ENCODE data around the gene PTPRN2.
"Not testable (repeated sequence)": the region's sequence is repeated elsewhere in the genome, so short reads cannot be mapped to it uniquely, and the experiment has no call there.

PTPRN2 gene

DNA sequence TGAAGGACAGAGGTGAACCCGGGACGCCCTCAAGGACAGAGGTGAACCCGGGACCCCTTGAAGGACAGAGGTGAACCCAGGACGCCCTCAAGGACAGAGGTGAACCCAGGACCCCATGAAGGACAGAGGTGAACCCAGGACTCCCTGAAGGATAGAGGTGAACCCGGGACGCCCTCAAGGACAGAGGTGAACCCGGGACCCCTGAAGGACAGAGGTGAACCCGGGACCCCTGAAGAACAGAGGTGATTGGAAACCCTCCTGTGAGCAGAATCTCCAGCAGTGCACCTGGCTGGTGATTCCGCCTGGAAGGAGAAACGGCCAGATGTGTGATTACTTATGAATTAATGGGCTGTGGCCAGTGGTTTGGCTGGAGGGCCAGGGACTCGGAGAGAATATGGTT is 272.3 kb downstream of the PTPRN2 start:
- no peak for DNase-seq

DNA sequence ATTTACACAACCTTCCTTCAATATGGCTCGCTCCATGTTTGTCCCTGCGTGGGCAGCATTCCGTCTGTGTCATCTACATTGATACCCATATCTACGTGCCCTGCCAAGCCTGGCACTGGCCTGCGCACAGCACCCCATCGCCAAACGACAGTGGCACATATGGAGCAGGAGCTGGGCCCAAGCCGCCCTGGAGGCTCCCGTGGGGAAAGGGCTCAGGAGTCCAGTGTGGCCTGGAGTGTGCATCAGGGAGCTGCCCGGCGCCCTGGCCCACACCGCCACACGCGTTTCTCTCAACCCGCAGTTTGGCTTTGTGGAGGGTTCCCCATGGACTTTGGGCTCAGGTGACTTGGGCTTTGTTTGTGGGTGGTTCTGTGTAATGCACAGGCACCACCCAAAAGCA is 273.2 kb downstream of the PTPRN2 start:
- DNase-seq = no peak

DNA sequence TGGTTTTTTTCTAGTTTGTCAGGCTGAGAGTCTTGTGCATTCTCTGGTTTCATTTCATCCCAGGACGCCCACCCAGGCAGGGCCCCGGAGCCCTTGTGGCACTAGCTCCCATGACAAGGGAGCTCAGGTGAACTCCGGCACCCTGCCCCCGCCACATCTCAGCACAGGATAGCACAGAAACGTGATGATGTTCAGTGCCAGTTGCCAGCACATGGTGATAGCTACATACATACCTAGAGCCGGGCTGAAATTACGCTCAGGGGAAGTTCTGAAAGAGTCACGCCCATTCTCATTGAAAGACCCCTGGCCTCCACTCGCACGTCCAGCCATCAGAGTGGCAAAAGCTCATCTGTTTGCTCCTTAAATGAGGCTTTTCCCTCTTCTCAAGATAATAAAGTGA is 273.7 kb downstream of the PTPRN2 start:
- DNase-seq = no peak

DNA sequence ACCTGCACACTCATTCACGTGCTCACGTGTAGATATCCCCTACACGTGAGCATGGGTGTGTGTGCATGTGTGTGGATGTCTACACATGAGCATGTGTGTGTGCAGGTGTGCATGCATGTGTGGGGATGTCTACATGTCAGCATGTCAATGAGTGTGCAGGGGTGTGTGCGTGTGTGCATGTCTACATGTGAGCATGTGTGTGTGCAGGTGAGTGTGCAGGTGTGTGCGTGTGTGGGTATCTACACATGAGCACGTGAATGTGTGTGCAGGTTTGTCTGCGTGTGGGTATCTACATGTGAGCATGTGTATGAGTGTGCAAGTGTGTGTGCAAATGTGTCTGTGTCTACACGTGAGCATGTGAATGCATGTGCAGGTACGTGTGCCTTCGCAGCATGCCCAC is 274.8 kb downstream of the PTPRN2 start:
- DNase-seq = no peak

DNA sequence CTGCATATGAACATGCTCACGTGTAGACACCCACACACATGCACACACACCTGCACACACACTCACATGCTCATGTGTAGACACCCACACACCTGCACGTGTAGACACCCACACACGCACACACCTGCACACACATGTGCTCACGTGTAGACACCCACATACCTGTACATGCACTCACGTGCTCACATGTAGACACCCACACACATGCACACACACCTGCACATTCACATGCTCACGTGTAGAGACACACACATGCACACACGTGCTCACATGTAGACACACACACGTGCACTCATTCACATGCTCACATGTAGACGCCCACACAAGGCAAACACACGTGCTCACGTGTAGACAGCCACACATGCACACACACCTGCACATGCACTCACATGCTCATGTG is 275.8 kb downstream of the PTPRN2 start:
- no peak for DNase-seq

DNA sequence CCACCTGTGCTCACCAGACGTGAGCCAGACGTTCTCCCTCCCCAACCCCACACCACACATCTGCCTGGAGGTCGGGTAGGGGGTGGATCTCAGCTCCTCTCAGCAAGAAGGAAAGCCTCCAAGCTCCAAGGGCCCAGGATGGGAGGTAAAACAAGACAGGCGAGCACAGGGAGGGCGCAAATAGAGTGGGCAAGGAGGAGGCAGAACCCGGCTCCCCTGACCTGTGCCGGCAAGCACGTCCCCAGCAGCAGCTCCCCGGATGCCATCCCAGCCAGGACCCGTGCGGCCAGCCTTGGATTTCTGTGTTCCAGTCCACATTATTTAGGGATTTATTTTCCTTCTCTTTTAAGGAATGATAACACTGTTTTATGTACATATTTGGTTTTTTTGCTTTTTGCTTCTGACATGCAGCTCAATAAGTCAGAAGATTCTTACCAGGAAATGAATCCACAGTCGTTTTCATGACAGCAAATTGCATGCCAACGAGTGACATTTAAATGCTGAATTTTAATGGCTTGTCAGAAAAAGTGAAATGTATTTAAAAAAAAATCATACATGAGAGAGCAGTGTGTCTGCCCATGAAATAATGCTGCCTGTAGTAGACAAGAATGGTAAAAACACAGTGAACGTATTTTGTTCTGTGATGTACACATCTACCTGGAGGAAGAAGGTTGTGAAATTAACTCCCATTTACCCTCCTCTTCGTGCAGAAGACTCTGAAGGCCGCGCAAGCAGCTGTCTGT is 276.5 kb downstream of the PTPRN2 start:
- DNase-seq = no peak

DNA sequence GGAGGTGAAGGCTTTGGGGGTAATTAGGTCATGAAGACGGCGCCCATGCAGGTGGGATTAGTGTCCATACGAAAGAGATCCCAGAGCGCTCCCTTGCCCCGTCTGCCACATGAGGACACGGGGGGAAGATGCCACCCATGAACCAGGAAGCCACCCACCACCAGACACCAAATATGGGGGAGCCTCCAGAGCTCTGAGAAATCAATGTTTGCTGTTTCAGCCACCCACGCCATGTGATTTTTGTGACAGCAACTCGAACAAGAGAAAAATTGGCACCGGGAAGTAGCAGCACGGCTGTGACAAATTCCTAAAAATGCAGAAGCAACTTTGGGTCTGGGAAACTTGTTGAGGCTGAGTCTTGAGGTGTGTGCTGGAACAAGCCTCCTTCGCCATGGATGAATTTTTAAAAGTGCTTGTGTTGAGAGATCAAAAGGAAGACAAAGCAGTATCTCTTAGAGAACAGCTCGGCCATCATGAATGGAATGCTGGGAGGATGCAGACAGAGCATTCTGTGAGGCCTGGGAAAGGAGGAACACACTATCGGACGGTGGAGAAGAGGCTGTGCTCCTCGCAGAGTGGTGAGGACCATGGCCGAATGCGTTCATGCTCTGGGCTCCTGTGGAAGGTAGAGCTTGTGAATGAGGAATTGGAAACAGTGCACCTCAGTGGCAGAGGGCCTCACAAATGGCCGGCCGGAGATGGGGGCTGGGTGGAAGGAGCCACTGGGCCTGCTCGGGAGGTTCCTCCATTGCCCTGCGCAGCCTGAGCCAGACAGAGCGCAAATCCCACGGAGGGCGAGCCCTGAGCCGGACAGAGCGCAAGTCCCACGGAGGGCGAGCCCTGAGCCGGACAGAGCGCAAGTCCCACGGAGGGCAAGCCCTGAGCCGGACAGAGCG is 277.5 kb downstream of the PTPRN2 start:
- no peak for DNase-seq

DNA sequence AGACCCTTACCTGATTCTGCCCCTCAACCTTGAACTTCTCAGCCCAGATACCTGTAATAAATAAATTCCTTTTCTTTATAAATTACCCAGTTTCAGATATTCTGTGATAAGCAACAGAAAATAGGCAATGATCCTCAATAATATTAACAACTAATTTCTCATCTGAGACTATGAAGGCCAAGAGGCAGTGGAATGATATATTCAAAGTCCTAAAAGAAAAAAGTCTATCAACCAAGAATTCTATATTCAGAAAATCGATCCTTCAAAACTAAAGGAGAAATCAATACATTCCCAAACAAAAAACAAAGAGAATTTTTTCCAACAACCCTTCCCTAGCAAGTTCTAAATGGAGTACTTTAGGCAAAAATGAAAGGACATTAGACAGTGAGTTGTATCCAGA is 279.6 kb downstream of the PTPRN2 start:
- DNase-seq = no peak

DNA sequence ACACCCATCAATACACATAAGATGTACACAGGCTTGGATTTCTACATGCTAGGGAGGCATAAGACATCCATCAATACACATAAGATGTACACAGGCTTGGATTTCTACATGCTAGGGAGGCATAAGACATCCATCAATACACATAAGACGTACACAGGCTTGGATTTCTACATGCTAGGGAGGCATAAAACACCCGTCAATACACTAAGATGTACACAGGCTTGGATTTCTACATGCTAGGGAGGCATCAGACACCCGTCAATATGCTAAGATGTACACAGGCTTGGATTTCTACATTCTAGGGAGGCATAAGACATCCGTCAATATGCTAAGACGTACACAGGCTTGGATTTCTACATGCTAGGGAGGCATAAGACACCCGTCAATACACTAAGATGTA is 283.6 kb downstream of the PTPRN2 start:
- not testable (repeated sequence) for DNase-seq

DNA sequence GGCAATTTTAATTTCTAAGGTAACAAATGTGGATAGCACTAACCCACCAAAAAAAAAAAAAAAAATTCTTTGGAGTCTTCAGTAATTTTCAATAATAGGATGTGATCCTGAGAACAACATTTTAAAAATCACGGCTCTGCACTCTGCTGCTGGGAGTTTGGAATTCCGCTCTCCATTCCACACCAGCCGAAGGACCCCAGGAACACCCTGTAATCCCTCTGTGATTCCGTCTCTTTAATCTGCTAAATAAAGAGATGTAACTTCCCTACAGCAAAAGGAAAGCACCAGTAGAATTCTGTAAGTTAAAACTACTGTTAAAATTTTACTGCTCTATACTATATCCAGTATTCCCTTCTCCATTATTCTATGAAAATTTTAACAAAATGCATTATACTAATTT is 284.5 kb downstream of the PTPRN2 start:
- no peak for DNase-seq

DNA sequence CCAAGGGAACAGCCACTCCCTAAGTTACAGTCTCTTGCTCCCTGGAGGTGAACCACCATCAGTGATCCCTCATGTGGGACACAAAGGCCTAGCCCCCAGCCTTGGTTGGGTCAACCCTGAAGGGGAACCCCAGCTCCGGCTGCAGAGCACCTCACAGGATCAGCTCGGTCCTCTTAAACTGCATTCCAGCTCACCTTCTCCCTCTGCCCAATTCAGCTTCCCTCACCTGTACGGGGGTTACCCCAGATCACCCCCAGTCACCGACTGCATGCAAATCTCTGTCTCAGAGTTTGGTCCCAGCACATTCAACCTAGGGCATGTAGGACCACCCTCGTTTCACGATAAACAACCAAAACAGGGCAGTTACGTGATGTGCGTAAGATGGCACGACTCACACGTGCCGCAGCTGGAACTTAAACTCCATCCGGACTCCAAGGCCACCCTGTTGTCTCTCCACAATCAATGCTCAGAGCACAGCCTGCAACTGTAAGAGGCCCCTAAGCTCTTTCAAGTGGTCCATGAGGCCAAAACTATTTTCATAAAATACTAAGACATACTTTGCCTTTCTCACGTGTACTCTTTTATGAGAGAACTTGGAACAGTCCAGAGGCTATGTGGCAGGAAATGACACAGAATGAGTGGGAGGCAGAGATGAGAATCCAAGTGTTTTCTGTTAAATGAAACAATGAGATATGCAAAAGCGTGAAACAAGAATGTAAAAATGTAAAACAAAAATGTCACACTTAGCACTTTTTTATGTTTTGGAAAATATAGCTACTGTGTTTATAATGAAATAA is 285.2 kb downstream of the PTPRN2 start:
- DNase-seq = no peak

DNA sequence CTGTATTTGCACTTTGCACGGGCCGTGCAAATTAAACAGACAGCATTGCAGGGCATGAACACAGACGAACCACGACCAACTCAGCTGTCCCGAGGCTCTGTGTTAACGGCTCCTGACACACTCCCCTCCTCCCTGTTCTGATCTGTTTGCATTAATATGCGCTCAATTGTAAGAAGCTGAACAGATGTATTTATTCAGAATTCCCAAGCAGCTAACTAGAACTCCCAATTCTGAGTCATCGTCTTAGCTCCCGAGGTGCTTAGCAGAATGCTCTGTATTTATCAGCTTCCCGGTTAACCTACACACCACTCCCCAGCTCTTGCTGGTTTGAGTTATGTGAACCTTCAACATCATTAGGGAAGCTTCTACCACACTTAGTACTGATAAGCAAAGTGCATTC is 286.4 kb downstream of the PTPRN2 start:
- DNase-seq = no peak

DNA sequence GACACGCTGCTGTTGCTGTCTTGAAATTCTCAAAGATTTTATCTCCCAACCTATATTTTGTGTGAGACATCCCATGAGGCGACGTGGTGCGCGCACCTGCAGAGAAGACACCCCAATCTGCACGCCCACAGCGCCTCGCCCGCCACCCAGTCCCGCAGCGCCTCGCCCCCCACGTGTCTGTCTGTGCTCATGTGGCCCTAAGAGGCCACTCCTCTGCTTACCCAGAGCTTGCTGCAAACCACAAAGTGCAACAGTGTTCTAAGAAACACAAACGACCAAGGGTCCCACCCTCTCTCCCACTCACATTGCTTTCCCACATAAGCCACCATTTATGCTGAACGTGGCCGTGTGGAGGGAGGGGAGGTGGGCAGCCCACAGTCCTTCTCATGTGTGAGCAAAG is 287.2 kb downstream of the PTPRN2 start:
- DNase-seq = no peak

DNA sequence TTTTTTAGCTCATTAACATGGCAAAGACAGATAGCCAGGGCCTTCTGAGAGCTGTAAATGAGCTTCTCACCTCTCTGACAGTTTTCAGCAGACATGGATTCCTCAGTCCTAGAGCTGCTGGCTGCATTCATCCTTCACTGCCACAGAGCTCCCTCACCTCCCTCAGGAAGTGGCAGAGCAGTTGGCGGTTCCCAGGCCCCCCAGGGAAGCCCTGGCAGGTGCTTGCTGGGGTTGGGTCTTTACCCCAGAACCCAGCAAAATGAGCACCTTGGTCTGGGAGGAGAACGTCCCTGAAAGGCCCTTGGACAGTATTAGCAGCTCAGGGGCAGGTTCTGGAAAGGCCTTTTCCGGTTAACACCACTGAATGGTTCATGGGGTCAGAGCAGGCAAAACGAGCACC is 288.0 kb downstream of the PTPRN2 start:
- DNase-seq = no peak

DNA sequence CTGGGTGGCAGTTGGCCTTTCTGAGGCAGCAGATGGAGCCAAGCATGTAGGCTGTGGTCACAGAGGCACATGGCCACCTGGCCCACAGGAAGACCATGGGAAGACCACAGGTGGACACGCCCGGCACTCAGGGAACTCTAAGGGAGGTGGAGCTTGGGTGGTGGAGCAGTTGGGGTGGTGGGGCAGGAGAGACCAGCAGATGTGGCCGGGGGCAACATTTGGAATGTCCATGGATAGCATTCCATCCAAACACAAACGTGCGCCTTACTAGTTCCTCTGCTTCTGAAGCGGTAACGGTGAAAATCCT is 290.9 kb downstream of the PTPRN2 start:
- DNase-seq = no peak

DNA sequence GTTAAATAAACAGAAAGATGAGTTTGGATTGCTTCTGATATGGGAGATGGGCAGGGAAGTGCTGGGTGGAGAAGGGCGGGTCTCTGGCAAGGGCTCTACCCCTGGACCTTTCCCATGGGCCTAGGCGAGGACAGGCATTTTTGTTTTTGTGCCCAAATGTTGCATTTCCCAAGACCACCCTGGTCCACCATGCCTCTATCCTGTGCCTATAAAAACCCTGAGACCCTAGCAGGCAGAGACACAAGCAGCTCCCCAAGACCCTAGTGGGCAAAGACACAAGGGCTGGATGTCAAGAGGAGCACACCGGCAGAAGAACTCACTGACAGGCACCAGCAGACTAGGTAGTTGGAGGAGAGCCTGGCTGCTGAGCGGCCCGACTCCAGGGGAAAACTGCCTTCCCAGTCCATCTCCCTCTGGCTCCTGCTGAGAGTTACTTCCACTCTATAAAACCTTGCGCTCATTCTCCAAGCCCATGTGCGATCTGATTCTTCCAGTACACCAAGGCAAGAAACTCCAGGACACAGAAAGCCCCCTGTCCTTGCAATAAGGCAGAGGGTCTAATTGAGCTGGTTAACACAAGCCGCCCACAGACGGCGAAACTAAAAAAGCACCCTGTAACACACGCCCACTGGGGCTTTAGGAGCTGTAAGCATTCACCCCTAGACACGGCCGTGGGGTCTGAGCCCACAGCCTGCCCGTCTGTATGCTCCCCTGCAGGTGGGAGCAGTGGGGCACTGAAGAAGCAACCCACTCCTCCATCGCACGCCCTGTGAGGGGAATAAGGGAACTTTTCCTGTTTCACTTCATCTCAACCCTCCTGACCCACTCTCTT is 291.4 kb downstream of the PTPRN2 start:
- DNase-seq = no peak

DNA sequence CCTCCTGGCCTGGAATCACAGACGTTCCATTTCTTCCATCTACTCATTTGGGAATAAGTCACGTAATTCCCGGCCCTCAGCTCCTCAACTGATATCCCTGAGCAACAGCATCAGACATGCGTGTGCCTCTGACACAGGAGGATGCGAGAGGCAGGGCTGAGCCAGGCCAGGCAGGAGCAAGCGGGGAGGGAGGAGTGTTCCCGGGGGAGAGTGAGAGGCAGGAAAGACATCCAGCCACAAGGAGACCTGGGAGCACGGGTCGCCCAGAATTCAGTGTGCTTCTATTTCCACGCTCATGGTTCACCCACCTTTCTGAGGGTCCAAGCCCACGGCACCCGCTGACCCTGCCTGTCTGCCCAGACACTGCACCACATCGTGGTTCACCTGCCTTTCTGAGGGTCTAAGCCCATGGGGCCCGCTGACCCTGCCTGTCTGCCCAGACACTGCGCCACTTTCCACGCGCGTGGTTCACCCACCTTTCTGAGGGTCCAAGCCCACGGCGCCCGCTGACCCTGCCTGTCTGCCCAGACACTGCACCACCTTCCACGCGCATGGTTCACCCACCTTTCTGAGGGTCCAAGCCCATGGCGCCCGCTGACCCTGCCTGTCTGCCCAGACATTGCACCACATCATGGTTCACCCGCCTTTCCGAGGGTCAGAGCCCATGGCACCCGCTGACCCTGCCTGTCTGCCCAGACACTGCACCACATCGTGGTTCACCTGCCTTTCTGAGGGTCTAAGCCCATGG is 293.0 kb downstream of the PTPRN2 start:
- not testable (repeated sequence) for DNase-seq

DNA sequence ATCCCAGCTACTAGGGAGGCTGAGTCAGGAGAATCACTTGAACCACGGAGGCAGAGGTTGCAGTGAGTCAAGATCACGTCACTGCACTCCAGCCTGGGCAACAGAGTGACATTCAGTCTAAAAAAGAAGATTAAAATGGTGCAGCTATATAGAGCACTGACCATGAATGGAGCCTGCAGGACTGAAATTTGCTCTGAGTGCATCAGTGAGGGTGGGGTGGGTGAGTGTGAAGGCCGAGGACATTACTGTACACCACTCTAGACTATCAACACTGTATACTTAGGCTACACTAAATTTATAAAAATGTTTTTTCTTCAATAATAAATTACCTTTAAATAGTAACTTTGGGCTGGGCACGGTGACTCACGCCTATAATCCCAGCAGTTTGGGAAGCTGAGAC is 294.7 kb downstream of the PTPRN2 start:
- DNase-seq = no peak

DNA sequence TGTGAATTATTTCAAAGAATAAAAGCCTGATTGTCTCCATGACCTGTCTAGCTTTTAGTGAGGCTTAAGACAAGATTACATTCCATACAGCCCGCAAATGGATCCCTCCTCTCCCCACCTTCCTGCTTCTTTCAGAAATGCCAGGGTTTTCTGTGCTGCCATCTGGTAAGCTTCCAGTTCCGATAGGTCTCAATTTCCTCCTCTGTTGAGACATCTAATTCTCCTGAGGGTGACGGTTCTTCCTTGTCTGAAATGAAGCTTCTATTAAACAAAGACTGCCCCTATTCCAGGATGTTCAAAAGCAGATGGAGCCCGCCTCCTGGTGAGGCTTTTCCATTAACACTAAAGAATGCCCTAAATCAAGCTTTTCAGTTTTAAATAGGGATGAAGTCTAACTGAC is 295.6 kb downstream of the PTPRN2 start:
- no peak for DNase-seq

DNA sequence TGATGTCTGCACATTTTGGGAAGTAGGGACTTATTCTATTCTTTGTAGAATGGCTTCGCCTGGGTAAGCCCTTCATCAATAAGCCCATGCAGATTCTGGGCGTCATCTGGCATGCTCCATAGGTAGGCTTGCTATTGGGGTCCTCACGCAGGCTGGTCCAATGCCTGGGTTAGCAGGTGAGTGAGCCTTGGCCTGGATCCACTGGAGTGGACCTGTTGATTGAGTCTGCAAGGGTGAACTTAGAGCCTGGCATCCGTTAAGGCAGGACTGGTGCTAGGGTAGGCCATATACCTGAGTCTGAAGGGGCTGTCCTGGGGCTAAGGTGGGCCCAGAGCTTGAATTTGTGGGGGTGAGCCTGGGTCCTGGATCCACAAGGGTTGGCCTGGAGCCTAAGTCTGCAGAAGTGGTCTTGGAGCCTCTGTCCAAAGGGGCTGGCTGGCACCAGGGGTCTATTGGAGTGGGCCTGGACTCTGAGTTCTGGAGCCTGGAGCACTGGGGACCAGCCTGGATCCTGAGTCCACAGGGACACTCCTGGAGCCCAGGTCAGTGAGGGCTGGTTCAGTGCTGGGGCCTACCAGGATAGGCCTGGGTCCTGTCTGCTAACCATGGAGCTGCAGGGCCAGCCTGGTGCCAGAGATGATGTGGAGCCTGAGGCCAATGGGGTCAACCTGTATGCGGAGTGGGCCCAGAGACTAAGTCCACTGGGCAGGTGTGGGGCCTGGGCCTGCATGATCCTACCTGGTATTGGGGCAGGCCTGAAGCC is 297.7 kb downstream of the PTPRN2 start:
- no peak for DNase-seq

DNA sequence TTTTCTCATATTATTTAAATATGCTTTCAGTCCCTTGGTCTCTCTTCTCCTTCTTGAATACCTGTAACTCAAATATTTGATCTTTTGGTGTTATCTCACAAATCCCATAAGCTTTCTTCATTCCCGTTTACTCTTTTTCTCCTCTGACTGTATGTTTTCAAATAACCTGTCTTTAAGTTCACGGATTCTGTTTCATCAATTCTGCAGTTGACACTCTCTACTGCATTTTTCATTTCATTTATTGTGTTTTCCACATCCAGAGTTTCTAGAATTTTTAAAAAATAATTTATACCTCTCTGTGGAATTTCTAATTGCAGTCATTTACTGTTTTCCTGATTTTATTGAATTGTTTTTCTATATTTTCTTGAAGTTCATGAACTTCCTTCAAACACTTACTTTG is 298.4 kb downstream of the PTPRN2 start:
- no peak for DNase-seq
